CD4-positive, alpha-beta T cell (primary cell): ENCODE measurements around the gene UBE3B. TPM values are rescaled to one million over a fixed set of nuclear protein-coding genes. Genes with fewer than 3 reads are reported as not detected.

ENCODE experiments used
- ATAC-seq: fragments of 200-7000 bp; cut with Tn5 transposase; one replicate; pipeline ENCODE4 v1.10.0; 2022; ENCODE audit warnings: mild to moderate bottlenecking; ENCODE audit not compliant: poor library complexity
- CTCF ChIA-PET: fragments of 350-600 bp; sonication (Branson Sonifier 250); formaldehyde crosslinking; loops from one replicate; lab custom pipeline; 2021; ENCODE audit warnings: antibody characterized with exemption, inconsistent platforms; lab: Charles Lee
- POLR2A ChIA-PET: fragments of 350-600 bp; sonication (Branson Sonifier 250); formaldehyde crosslinking; loops from one replicate; lab custom pipeline; 2021; ENCODE audit warnings: antibody characterized with exemption, inconsistent platforms; lab: Charles Lee
- DNase-seq, 14 experiments: peaks; one replicate each; pipeline ENCODE4 v3.0.0-alpha.2; 2013 to 2020; ENCODE audit warnings: mixed read lengths in 2 of 14
- H3K27ac ChIP-seq, 2 donors: one replicate each; pipeline versions ENCODE4 v1.5.1 to v1.7.0; 2013; ENCODE audit warnings: low read length in 2 of 2, low read depth in 1 of 2, mild to moderate bottlenecking in 1 of 2
- H3K27me3 ChIP-seq, 2 experiments: 1 replicate in 1 of 2; 2 replicates in 1 of 2; pipeline versions ENCODE4 v1.6.1 to v1.7.0; 2013; ENCODE audit warnings: low read length in 2 of 2, control low read depth in 1 of 2, mild to moderate bottlenecking in 1 of 2, moderate library complexity in 1 of 2; ENCODE audit not compliant: insufficient read depth in 2 of 2, control insufficient read depth in 1 of 2
- H3K36me3 ChIP-seq: one replicate; pipeline ENCODE4 v1.6.1; 2013; ENCODE audit warnings: low read length, control low read depth; ENCODE audit not compliant: insufficient read depth
- H3K4me1 ChIP-seq: one replicate; pipeline ENCODE4 v1.6.1; 2013; ENCODE audit warnings: low read length, control low read depth; ENCODE audit not compliant: insufficient read depth
- H3K4me3 ChIP-seq: one replicate; pipeline ENCODE4 v1.5.1; 2013; ENCODE audit warnings: mild to moderate bottlenecking, low read length, moderate library complexity
- H3K9me3 ChIP-seq, 2 experiments: 1 replicate in 1 of 2; 2 replicates in 1 of 2; pipeline versions ENCODE4 v1.6.1 to v1.7.0; 2013; ENCODE audit warnings: low read length in 2 of 2, mild to moderate bottlenecking in 2 of 2, control low read depth in 1 of 2, moderate library complexity in 1 of 2; ENCODE audit not compliant: control insufficient read depth in 1 of 2, insufficient read depth in 1 of 2
- H3K27ac Mint-ChIP-seq: one replicate; pipeline ENCODE4 v1.8.0; 2020; ENCODE audit warnings: mixed read lengths
- H3K27me3 Mint-ChIP-seq: one replicate; pipeline ENCODE4 v1.8.0; 2021; ENCODE audit warnings: mixed read lengths
- H3K36me3 Mint-ChIP-seq: one replicate; pipeline ENCODE4 v1.8.0; 2021; ENCODE audit warnings: low read depth, mixed read lengths
- H3K4me1 Mint-ChIP-seq: one replicate; pipeline ENCODE4 v1.8.0; 2021; ENCODE audit warnings: low read depth, mixed read lengths
- H3K4me3 Mint-ChIP-seq: one replicate; pipeline ENCODE4 v1.8.0; 2020; ENCODE audit warnings: mild to moderate bottlenecking, mixed read lengths
- H3K9me3 Mint-ChIP-seq: one replicate; pipeline ENCODE4 v1.8.0; 2020; ENCODE audit warnings: mixed read lengths
- CTCF ChIP-seq: fragments of 200-600 bp; IDR thresholded peaks from one replicate; pipeline ENCODE4 v1.8.0; 2022; ENCODE audit warnings: antibody characterized with exemption, mild to moderate bottlenecking
- intact Hi-C, 2 experiments: fragments of 100-400 bp; cut with DNase I in 1 of 2; cut with micrococcal nuclease in 1 of 2; formaldehyde crosslinking; loops; one replicate each; pipeline versions ENCODE4 v1.15.1 to v1.9.0; 2023 to 2025; cut with DNase I, micrococcal nuclease
- total RNA-seq, 174 experiments: library from RNA in 2 of 174; stranded (reverse) in 2 of 174; gene quantifications; one replicate each; pipeline ENCODE4 v1.2.3 and lab custom pipeline; 2021 to 2026

UBE3B gene
- total RNA-seq, 2 experiments from 2014 or later, result 17.2 to 19.9 TPM

DNA sequence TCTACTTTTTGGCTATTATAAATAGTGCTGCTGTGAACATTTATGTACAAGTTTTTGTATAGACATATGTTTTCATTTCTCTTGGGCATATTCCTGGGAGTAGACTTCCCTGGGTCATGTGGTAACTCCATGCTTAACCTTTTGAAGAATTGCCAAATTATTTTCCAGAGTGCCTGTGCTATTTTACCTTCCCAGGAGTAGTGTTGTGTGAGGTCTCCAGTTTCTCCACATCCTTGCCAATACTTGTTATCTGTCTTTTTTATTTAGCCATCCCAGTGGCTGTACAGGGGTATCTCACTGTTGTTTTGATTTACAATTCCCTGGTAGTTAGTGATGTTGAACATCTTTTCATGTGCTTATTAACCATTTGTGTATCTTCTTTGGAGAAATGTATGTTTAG lies 18.9 kb downstream of the UBE3B start:
- DNase-seq (no peak), ATAC-seq (no peak)
- no peak overlapping the region for H3K27ac ChIP-seq
- H3K9me3 Mint-ChIP-seq, result no peaks in the 10 kb centered on the region
- TF ChIP-seq CTCF, result no peak
- H3K27me3 ChIP-seq, result no peaks in the 10 kb centered on the region
- H3K4me3 ChIP-seq, result no peak overlapping the region
- ChIA-PET POLR2A (no interaction called here), CTCF (no interaction called here)
- H3K27ac Mint-ChIP-seq, result no peak overlapping the region
- H3K4me1 ChIP-seq, result no peaks in the 10 kb centered on the region
- H3K36me3 ChIP-seq, result peaks cover 85% of the 10 kb centered on the region
- no peak overlapping the region for H3K4me3 Mint-ChIP-seq
- no peaks in the 10 kb centered on the region for H3K27me3 Mint-ChIP-seq
- H3K4me1 Mint-ChIP-seq, result no peaks in the 10 kb centered on the region
- intact Hi-C loops, result no loop called here
- H3K36me3 Mint-ChIP-seq, result peaks cover 89% of the 10 kb centered on the region
- H3K9me3 ChIP-seq, result no peaks in the 10 kb centered on the region

GRCh38 chr12:109497675-109498074 lies 20.2 kb downstream of the UBE3B start:
- H3K27me3 Mint-ChIP-seq, result no peaks in the 10 kb centered on the region
- no peaks in the 10 kb centered on the region for H3K4me1 Mint-ChIP-seq
- Histone ChIP-seq H3K27me3 (no peaks in the 10 kb centered on the region), H3K36me3 (peaks cover 87% of the 10 kb centered on the region), H3K9me3 (no peaks in the 10 kb centered on the region), H3K4me3 (no peak overlapping the region), H3K27ac (no peak overlapping the region), H3K4me1 (no peaks in the 10 kb centered on the region)
- H3K27ac Mint-ChIP-seq, result no peak overlapping the region
- ChIA-PET POLR2A (no interaction called here), CTCF (no interaction called here)
- DNase-seq (no peak), ATAC-seq (no peak)
- no peak overlapping the region for H3K4me3 Mint-ChIP-seq
- intact Hi-C loops, result no loop called here
- TF ChIP-seq CTCF, result no peak
- no peaks in the 10 kb centered on the region for H3K9me3 Mint-ChIP-seq
- H3K36me3 Mint-ChIP-seq, result peaks cover 97% of the 10 kb centered on the region

- no peak overlapping the region for H3K27ac Mint-ChIP-seq
- no peak for DNase-seq
- H3K9me3 Mint-ChIP-seq, result no peaks in the 10 kb centered on the region
- H3K36me3 ChIP-seq, result peaks cover 91% of the 10 kb centered on the region
- no peaks in the 10 kb centered on the region for H3K4me1 ChIP-seq
- no peak overlapping the region for H3K4me3 ChIP-seq
- H3K9me3 ChIP-seq, result no peaks in the 10 kb centered on the region
- no peak for ATAC-seq
- ChIA-PET CTCF (no interaction called here), POLR2A (no interaction called here)
- peaks cover 95% of the 10 kb centered on the region for H3K36me3 Mint-ChIP-seq
- H3K4me3 Mint-ChIP-seq, result no peak overlapping the region
- TF ChIP-seq CTCF, result no peak
- no peaks in the 10 kb centered on the region for H3K27me3 ChIP-seq
- H3K4me1 Mint-ChIP-seq, result no peaks in the 10 kb centered on the region
- intact Hi-C loops, result no loop called here
- H3K27me3 Mint-ChIP-seq, result no peaks in the 10 kb centered on the region
- H3K27ac ChIP-seq, result no peak overlapping the region
These were observed 23.2 kb downstream of the UBE3B start for GRCh38 chr12:109500406-109501185.
